ENCODE data around the gene SHISA8. TPM values are rescaled to one million over a fixed set of nuclear protein-coding genes. Genes with fewer than 3 reads are reported as not detected.

The SHISA8 gene
- polyA plus RNA-seq, 1 donor from 2014 or later, result 0.62 TPM

DNA sequence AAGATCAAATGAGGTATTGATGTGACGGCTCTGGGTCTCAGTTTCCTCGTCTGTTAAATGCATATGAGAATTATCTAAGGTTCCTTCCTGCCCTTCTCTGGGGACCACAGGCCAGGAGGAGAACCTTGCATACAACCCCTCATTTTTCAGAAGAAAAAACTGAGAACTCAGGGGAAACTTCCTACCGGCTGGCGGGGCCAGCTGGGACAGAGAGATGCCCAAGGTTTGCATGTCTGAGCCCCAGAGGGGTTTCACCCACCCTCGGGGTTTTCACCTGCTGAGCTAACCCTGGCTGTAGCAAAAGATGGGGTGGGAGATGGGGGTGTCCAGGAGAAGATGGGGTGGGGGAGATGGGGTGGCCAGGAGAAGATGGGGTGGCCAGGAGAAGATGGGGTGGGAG, 7.5 kb upstream of the SHISA8 start:
- no peaks in the 10 kb centered on the region for H3K9me2 ChIP-seq (ENCODE audit: insufficient read depth, low read length)
- no peaks in the 10 kb centered on the region for H3K79me2 ChIP-seq (replicated peaks; ENCODE audit: insufficient read depth, low read length)
- H3K27me3 ChIP-seq (ENCODE audit: insufficient read depth, low read depth, low read length), result peaks cover 55% of the 10 kb centered on the region
- H3K4me3 ChIP-seq (ENCODE audit: low read length), result no peak overlapping the region
- TF ChIP-seq RAD21 (conservative IDR thresholded peaks at IDR 0.05) (no peak), SMC3 (conservative IDR thresholded peaks at IDR 0.05; ENCODE audit: poor library complexity) (no peak), EZH2 (IDR thresholded peaks at IDR 0.05; ENCODE audit: borderline replicate concordance, insufficient read depth, low read length, poor library complexity, severe bottlenecking) (no peak), TAF1 (IDR thresholded peaks at IDR 0.05; ENCODE audit: low read depth) (no peak), EP300 (conservative IDR thresholded peaks at IDR 0.05; ENCODE audit: poor library complexity, severe bottlenecking) (no peak), POLR2AphosphoS5 (IDR thresholded peaks at IDR 0.05) (no peak), MXI1 (conservative IDR thresholded peaks at IDR 0.05; ENCODE audit: poor library complexity, severe bottlenecking) (no peak)
- TF ChIP-seq, protein P1, sequence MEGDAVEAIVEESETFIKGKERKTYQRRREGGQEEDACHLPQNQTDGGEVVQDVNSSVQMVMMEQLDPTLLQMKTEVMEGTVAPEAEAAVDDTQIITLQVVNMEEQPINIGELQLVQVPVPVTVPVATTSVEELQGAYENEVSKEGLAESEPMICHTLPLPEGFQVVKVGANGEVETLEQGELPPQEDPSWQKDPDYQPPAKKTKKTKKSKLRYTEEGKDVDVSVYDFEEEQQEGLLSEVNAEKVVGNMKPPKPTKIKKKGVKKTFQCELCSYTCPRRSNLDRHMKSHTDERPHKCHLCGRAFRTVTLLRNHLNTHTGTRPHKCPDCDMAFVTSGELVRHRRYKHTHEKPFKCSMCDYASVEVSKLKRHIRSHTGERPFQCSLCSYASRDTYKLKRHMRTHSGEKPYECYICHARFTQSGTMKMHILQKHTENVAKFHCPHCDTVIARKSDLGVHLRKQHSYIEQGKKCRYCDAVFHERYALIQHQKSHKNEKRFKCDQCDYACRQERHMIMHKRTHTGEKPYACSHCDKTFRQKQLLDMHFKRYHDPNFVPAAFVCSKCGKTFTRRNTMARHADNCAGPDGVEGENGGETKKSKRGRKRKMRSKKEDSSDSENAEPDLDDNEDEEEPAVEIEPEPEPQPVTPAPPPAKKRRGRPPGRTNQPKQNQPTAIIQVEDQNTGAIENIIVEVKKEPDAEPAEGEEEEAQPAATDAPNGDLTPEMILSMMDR (IDR thresholded peaks at IDR 0.05; ENCODE audit: poor library complexity, severe bottlenecking), result no peak
- TF ChIP-seq, protein P2, sequence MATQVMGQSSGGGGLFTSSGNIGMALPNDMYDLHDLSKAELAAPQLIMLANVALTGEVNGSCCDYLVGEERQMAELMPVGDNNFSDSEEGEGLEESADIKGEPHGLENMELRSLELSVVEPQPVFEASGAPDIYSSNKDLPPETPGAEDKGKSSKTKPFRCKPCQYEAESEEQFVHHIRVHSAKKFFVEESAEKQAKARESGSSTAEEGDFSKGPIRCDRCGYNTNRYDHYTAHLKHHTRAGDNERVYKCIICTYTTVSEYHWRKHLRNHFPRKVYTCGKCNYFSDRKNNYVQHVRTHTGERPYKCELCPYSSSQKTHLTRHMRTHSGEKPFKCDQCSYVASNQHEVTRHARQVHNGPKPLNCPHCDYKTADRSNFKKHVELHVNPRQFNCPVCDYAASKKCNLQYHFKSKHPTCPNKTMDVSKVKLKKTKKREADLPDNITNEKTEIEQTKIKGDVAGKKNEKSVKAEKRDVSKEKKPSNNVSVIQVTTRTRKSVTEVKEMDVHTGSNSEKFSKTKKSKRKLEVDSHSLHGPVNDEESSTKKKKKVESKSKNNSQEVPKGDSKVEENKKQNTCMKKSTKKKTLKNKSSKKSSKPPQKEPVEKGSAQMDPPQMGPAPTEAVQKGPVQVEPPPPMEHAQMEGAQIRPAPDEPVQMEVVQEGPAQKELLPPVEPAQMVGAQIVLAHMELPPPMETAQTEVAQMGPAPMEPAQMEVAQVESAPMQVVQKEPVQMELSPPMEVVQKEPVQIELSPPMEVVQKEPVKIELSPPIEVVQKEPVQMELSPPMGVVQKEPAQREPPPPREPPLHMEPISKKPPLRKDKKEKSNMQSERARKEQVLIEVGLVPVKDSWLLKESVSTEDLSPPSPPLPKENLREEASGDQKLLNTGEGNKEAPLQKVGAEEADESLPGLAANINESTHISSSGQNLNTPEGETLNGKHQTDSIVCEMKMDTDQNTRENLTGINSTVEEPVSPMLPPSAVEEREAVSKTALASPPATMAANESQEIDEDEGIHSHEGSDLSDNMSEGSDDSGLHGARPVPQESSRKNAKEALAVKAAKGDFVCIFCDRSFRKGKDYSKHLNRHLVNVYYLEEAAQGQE (IDR thresholded peaks at IDR 0.05; ENCODE audit: borderline replicate concordance), result no peak
- no peaks in the 10 kb centered on the region for H4K20me1 ChIP-seq (ENCODE audit: insufficient read depth)
- H3F3A ChIP-seq (ENCODE audit: insufficient read depth, low read length, poor library complexity, severe bottlenecking), result no peaks in the 10 kb centered on the region
- H3K36me3 ChIP-seq (ENCODE audit: insufficient read depth, low read length), result no peaks in the 10 kb centered on the region
- H3K4me2 ChIP-seq (ENCODE audit: low read length), result no peak overlapping the region
- no peak overlapping the region for H3K9ac ChIP-seq (ENCODE audit: low read length)
- no peak overlapping the region for H3K27ac ChIP-seq (ENCODE audit: low read length)
- no peak overlapping the region for H2AFZ ChIP-seq (ENCODE audit: low read depth, low read length)
- H3K9me3 ChIP-seq (ENCODE audit: low read length), result no peaks in the 10 kb centered on the region

DNA sequence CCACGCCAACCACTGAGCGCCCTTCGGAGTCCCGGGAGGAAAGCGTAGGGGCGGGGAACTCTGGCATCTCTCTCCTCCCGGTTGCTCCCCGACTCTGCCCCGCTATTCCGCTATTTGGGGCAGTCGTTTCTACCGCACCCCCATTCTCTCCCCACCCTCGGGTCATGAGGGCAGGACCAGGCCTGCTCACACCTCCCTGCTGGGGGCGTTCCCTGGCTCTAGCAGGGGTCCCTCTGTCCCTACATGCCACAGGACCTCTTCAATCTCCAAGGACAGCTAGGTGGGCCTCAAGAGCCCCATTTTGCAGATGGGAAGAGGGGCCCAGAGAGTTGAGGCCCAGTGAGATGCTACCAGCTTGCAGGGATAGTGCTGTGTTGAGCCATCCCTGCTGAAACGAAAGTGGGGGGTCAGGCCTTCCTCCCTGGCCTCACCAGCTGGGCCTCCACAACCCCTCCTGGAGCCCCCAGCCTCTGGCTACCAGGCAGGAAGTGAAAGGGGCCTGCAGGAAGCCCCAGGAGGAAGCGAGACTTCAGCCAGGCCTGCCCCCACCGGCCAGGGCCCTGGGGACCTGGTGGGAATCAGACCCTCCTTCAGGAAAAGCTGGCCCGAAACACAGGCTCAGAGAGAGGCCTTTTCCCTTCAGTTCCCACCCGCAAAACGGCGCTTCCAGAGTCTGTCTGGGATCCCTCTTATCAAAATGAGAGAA, 5.5 kb upstream of the SHISA8 start:
- H3K27me3 ChIP-seq (ENCODE audit: insufficient read depth, low read depth, low read length), result peaks cover 60% of the 10 kb centered on the region
- H2AFZ ChIP-seq (ENCODE audit: low read depth, low read length), result no peak overlapping the region
- no peak overlapping the region for H3K4me3 ChIP-seq (ENCODE audit: low read length)

More for the DNA sequence above, 5.5 kb upstream of the SHISA8 start:
- Histone ChIP-seq H3K36me3 (ENCODE audit: insufficient read depth, low read length) (no peaks in the 10 kb centered on the region), H4K20me1 (ENCODE audit: insufficient read depth) (no peaks in the 10 kb centered on the region), H3K27ac (ENCODE audit: low read length) (no peak overlapping the region), H3K79me2 (replicated peaks; ENCODE audit: insufficient read depth, low read length) (no peaks in the 10 kb centered on the region), H3K9ac (ENCODE audit: low read length) (no peak overlapping the region), H3F3A (ENCODE audit: insufficient read depth, low read length, poor library complexity, severe bottlenecking) (no peaks in the 10 kb centered on the region), H3K9me3 (ENCODE audit: low read length) (no peaks in the 10 kb centered on the region), H3K9me2 (ENCODE audit: insufficient read depth, low read length) (no peaks in the 10 kb centered on the region), H3K4me2 (ENCODE audit: low read length) (no peak overlapping the region)
- TF ChIP-seq RAD21 (conservative IDR thresholded peaks at IDR 0.05), result no peak
- no peak for TF ChIP-seq SMC3 (conservative IDR thresholded peaks at IDR 0.05; ENCODE audit: poor library complexity)
- no peak for TF ChIP-seq MXI1 (conservative IDR thresholded peaks at IDR 0.05; ENCODE audit: poor library complexity, severe bottlenecking)
- TF ChIP-seq EP300 (conservative IDR thresholded peaks at IDR 0.05; ENCODE audit: poor library complexity, severe bottlenecking), result no peak
- TF ChIP-seq, protein P1 (IDR thresholded peaks at IDR 0.05; ENCODE audit: poor library complexity, severe bottlenecking), result no peak
- TF ChIP-seq EZH2 (IDR thresholded peaks at IDR 0.05; ENCODE audit: borderline replicate concordance, insufficient read depth, low read length, poor library complexity, severe bottlenecking), result no peak
- TF ChIP-seq, protein P2 (IDR thresholded peaks at IDR 0.05; ENCODE audit: borderline replicate concordance), result no peak
- no peak for TF ChIP-seq TAF1 (IDR thresholded peaks at IDR 0.05; ENCODE audit: low read depth)
- TF ChIP-seq POLR2AphosphoS5 (IDR thresholded peaks at IDR 0.05), result no peak

Data from neural cell (in vitro differentiated cells).